HepG2 (cell line): ENCODE results near the gene CNEP1R1. TPM values are rescaled to one million over a fixed set of nuclear protein-coding genes. Genes with fewer than 3 reads are reported as not detected.

Source experiments
- ATAC-seq: fragments of 200-7000 bp; cut with Tn5 transposase; 3 replicates; pipeline ENCODE4 v1.9.1; 2020; ENCODE audit warnings: mild to moderate bottlenecking, moderate library complexity
- Bru-seq: library from RNA; stranded (reverse); fragments of 400-500 nt; gene quantifications from one replicate; lab custom pipeline; 2021; lab: Mats Ljungman, UMichigan
- BruChase-seq, 2 experiments: library from RNA; stranded (reverse); fragments of 400-500 nt; gene quantifications; one replicate each; lab custom pipeline; 2021; lab: Mats Ljungman, UMichigan
- BruUV-seq: library from RNA; stranded (reverse); fragments of 400-500 nt; replicated peaks from 2 replicates; lab custom pipeline; 2021; lab: Mats Ljungman, UMichigan
- CTCF ChIA-PET: fragments of 300-600 bp; formaldehyde crosslinking; extraction: SDS; loops from one replicate; lab custom pipeline; 2021; ENCODE audit warnings: low total read pairs, inconsistent platforms, low intra/inter-chr PET ratio; lab: Yijun Ruan, JAX
- POLR2A ChIA-PET: fragments of 350-600 bp; sonication (Branson Sonifier 250); formaldehyde crosslinking; loops from one replicate; lab custom pipeline; 2020; ENCODE audit warnings: antibody characterized with exemption, inconsistent platforms; lab: Yijun Ruan, JAX
- DNase-seq: peaks from one replicate; pipeline ENCODE4 v3.0.0-alpha.2; 2015; ENCODE audit warnings: low spot score
- FAIRE-seq: peaks from 3 replicates; lab custom pipeline; 2011; peaks lifted over from hg19 to GRCh38; lab: Jason Lieb, UNC
- H2AFZ ChIP-seq: one replicate; pipeline ENCODE4 v1.6.1; 2011; ENCODE audit warnings: low read length, inconsistent platforms
- H3K27ac ChIP-seq: fragments of 300-600 bp; 3 replicates; pipeline ENCODE4 v1.8.0; 2011; ENCODE audit warnings: mixed run types, mild to moderate bottlenecking, mixed read lengths, low read length, inconsistent platforms; ENCODE audit not compliant: insufficient read depth; ENCODE audit errors: extremely low read length
- H3K27me3 ChIP-seq, 2 experiments: fragments of 200-600 bp in 1 of 2; 2 replicates in 1 of 2; 3 replicates in 1 of 2; pipeline versions ENCODE4 v1.6.0 to v1.8.0; 2011; ENCODE audit warnings: low read length in 2 of 2, mild to moderate bottlenecking in 2 of 2, moderate library complexity in 2 of 2, inconsistent platforms in 1 of 2; ENCODE audit not compliant: insufficient read depth in 2 of 2, control insufficient read depth in 1 of 2
- H3K36me3 ChIP-seq, 2 experiments: fragments of 200-600 bp in 1 of 2; replicated peaks in 1 of 2; 2 replicates in 1 of 2; 3 replicates in 1 of 2; pipeline versions ENCODE4 v1.5.1 to v1.8.0; 2011; ENCODE audit warnings: low read length in 2 of 2, inconsistent platforms in 1 of 2; ENCODE audit not compliant: insufficient read depth in 2 of 2, control insufficient read depth in 1 of 2
- H3K4me1 ChIP-seq: 2 replicates; pipeline ENCODE4 v1.5.1; 2012; ENCODE audit warnings: low read length, inconsistent platforms; ENCODE audit not compliant: insufficient read depth
- H3K4me2 ChIP-seq: 2 replicates; pipeline ENCODE4 v1.6.0; 2011; ENCODE audit warnings: low read depth, low read length, inconsistent platforms
- H3K4me3 ChIP-seq, 3 experiments: fragments of 200-600 bp in 1 of 3; sonication (generic), shearing (Covaris generic) in 1 of 3; replicated peaks in 1 of 3; 2 replicates each; pipeline ENCODE4 v1.5.1; 2011 to 2016; ENCODE audit warnings: low read length in 3 of 3, inconsistent platforms in 2 of 3, low read depth in 2 of 3, mild to moderate bottlenecking in 2 of 3, control low read depth in 1 of 3, mixed read lengths in 1 of 3; ENCODE audit not compliant: insufficient read depth in 1 of 3
- H3K79me2 ChIP-seq: one replicate; pipeline ENCODE4 v1.6.1; 2011; ENCODE audit warnings: low read length, inconsistent platforms; ENCODE audit not compliant: insufficient read depth
- H3K9ac ChIP-seq: 2 replicates; pipeline ENCODE4 v1.6.0; 2011; ENCODE audit warnings: mild to moderate bottlenecking, low read depth, low read length, inconsistent platforms; ENCODE audit not compliant: insufficient read depth
- H3K9me3 ChIP-seq: 2 replicates; pipeline ENCODE4 v1.5.1; 2012; ENCODE audit warnings: mild to moderate bottlenecking, low read length
- H4K20me1 ChIP-seq: 2 replicates; pipeline ENCODE4 v1.6.0; 2011; ENCODE audit warnings: inconsistent platforms, mild to moderate bottlenecking, low read length, moderate library complexity; ENCODE audit not compliant: insufficient read depth
- SP2 ChIP-seq: sonication (generic); formaldehyde crosslinking; IDR thresholded peaks from 2 replicates; pipeline ENCODE4 v1.5.1; 2020; ENCODE audit warnings: mild to moderate bottlenecking, missing genetic modification reagents
- ZNF543 ChIP-seq: sonication (generic); formaldehyde crosslinking; IDR thresholded peaks from 2 replicates; pipeline ENCODE4 v1.4.0; 2020; ENCODE audit warnings: mild to moderate bottlenecking, missing genetic modification reagents
- ZSCAN25 ChIP-seq: sonication (generic); formaldehyde crosslinking; IDR thresholded peaks from 2 replicates; pipeline ENCODE4 v1.8.0; 2022; ENCODE audit warnings: mild to moderate bottlenecking, missing genetic modification reagents
- WGBS: methylation state at CpG from one replicate; pipeline ENCODE4 v1.1.6; 2017; ENCODE audit warnings: low lambda C conversion rate; 5-methylcytosine and 5-hydroxymethylcytosine counted together
- in situ Hi-C: cut with HindIII; loops from 2 replicates; pipeline ENCODE4 v1.10.0; 2017; ENCODE audit warnings: low pct_unique_long_range_greater_than_20kb; ENCODE audit not compliant: extremely low pct_ligation_motif_present
- intact Hi-C: fragments of 100-400 bp; cut with micrococcal nuclease; formaldehyde crosslinking; loops from one replicate; pipeline ENCODE4 v1.10.0; 2022; ENCODE audit not compliant: unreplicated experiment
- long read RNA-seq, 2 experiments: library from RNA in 1 of 2; library from polyadenylated mRNA in 1 of 2; stranded (forward) in 1 of 2; unstranded in 1 of 2; transcript quantifications; one replicate each; pipeline ENCODE4 v2.0.0, GENCODE V29; 2019 to 2022
- polyA minus RNA-seq, 3 experiments: library from RNA; depleted of rRNA, polyadenylated mRNA; stranded (reverse); fragments of >200 nt; gene quantifications; 2 replicates each; pipeline ENCODE4 v1.2.3, GENCODE V29; 2011; ENCODE audit warnings: low replicate concordance in 1 of 3
- polyA plus RNA-seq, 8 experiments: library from polyadenylated mRNA; depleted of rRNA in 3 of 8; stranded (reverse) in 7 of 8; unstranded in 1 of 8; fragments of >200 nt; fragmentation: Illumina TruSeq in 4 of 8; extraction: Trizol in 4 of 8; gene quantifications; 2 replicates each; pipeline versions ENCODE4 v1.2.1 to v1.2.3, GENCODE V29; 2011 to 2016; ENCODE audit warnings: low read depth in 4 of 8, missing spikeins in 1 of 8, mixed read lengths in 1 of 8; ENCODE audit not compliant: insufficient read depth in 1 of 8
- total RNA-seq, 5 experiments: library from RNA; depleted of rRNA; stranded (reverse); fragments of >200 nt; fragmentation: Illumina TruSeq; extraction: Trizol; gene quantifications; 2 replicates each; pipeline ENCODE4 v1.2.3, GENCODE V29; 2016; ENCODE audit warnings: low read depth in 1 of 5
- TF ChIP-seq, protein P1 (sequence below): sonication (generic); formaldehyde crosslinking; IDR thresholded peaks from one replicate; pipeline ENCODE4 v1.5.1; 2020; ENCODE audit warnings: mild to moderate bottlenecking, missing genetic modification reagents; ENCODE audit errors: not compliant biosample characterization
- TF ChIP-seq, protein P2 (sequence below): sonication (generic); formaldehyde crosslinking; IDR thresholded peaks from 2 replicates; pipeline ENCODE4 v1.5.1; 2020; ENCODE audit warnings: missing genetic modification reagents, mild to moderate bottlenecking, borderline replicate concordance

CNEP1R1 gene, protein sequence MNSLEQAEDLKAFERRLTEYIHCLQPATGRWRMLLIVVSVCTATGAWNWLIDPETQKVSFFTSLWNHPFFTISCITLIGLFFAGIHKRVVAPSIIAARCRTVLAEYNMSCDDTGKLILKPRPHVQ
- total RNA-seq (2016; rRNA removed; fragmentation: Illumina TruSeq; extraction: Trizol) (22.9 and 23.6 TPM in 2 replicates), polyA plus RNA-seq (2011; rRNA removed) (25.3 and 26.8 TPM in 2 replicates), polyA minus RNA-seq (2011; rRNA and poly(A)+ RNA removed; ENCODE audit: low replicate concordance) (9.1 and 15.4 TPM in 2 replicates), Bru-seq, nascent RNA (percentile 81 among the genes with signal in this experiment), BruChase-seq, experiment 1, labeled RNA remaining after a 6-hour chase (percentile 86 among the genes with signal in this experiment), BruChase-seq, experiment 2, labeled RNA remaining after a 2-hour chase (percentile 90 among the genes with signal in this experiment)
- 10.6 and 11.2 TPM in 2 replicates for total RNA-seq (2016; cell fraction: cytosol; rRNA removed; fragmentation: Illumina TruSeq; extraction: Trizol; ENCODE audit: low read depth)
- total RNA-seq (2016; cell fraction: insoluble cytoplasmic fraction; rRNA removed; fragmentation: Illumina TruSeq; extraction: Trizol), result 20.7 and 24.2 TPM in 2 replicates
- 25.2 and 28.8 TPM in 2 replicates for total RNA-seq (2016; cell fraction: membrane; rRNA removed; fragmentation: Illumina TruSeq; extraction: Trizol)
- 23.6 and 26.4 TPM in 2 replicates for total RNA-seq (2016; cell fraction: nucleus; rRNA removed; fragmentation: Illumina TruSeq; extraction: Trizol)
- polyA plus RNA-seq (2011; cell fraction: cytosol; rRNA removed), result 13.4 and 20.7 TPM in 2 replicates
- 25.5 and 34.1 TPM in 2 replicates for polyA plus RNA-seq (2011; cell fraction: nucleus; rRNA removed)
- polyA plus RNA-seq (2012), result 15.1 and 16.1 TPM in 2 replicates
- polyA plus RNA-seq (2016; cell fraction: cytosol; fragmentation: Illumina TruSeq; extraction: Trizol; ENCODE audit: low read depth), result 5.8 and 6.8 TPM in 2 replicates
- 17.2 and 18.5 TPM in 2 replicates for polyA plus RNA-seq (2016; cell fraction: insoluble cytoplasmic fraction; fragmentation: Illumina TruSeq; extraction: Trizol; ENCODE audit: low read depth)
- polyA plus RNA-seq (2016; cell fraction: membrane; fragmentation: Illumina TruSeq; extraction: Trizol; ENCODE audit: low read depth), result 12.5 and 13.8 TPM in 2 replicates
- polyA plus RNA-seq (2016; cell fraction: nucleus; fragmentation: Illumina TruSeq; extraction: Trizol; ENCODE audit: insufficient read depth, low read depth), result 46.2 and 46.7 TPM in 2 replicates
- 17.9 and 22.7 TPM in 2 replicates for polyA minus RNA-seq (2011; cell fraction: cytosol; rRNA and poly(A)+ RNA removed)
- 30.4 and 32.3 TPM in 2 replicates for polyA minus RNA-seq (2011; cell fraction: nucleus; rRNA and poly(A)+ RNA removed)
- long read RNA-seq, experiment 1, transcript CNEP1R1-202 (6 exons, 2,117 nt), result major isoform, 11 of 27 reads
- long read RNA-seq, experiment 1, partial matches to known transcripts, result 0 of 27 reads
- long read RNA-seq, experiment 1, other reads (novel, unspliced or antisense), result 11 of 27 reads
- long read RNA-seq, experiment 2, partial matches to known transcripts, result 0 of 12 reads
- long read RNA-seq, experiment 2, other reads (novel, unspliced or antisense), result 8 of 12 reads

GRCh38 chr16:50024684-50025536 is at the start of gene CNEP1R1:
TSS of gene CNEP1R1 (plus strand) at chr16:50025225. CDS start at chr16:50025316, 91 bp downstream.
- POLR2A ChIA-PET, result interaction anchor here (0.6 to 2.6 kb wide), 13 partner anchors 8 to 189 kb away, joined by 3 to 24 read pairs (median 5); partner anchors contain the start of gene HEATR3
- 4% methylated on average over 41 of the region's 65 CpGs for WGBS
- Histone ChIP-seq H3K27ac (peak within 1 kb of the TSS; percentile 56), H3K4me2 (peak within 1 kb of the TSS; percentile 77), H3K79me2 (peaks cover 25% of the 10 kb centered on the region), H3K9me3 (no peaks in the 10 kb centered on the region), H3K4me1 (peaks cover 44% of the 10 kb centered on the region), H3K4me3 (peak within 1 kb of the TSS; percentile 71 to 96 (median 85)), H3K27me3 (no peaks in the 10 kb centered on the region; a peak in 2 of 5 replicates), H3K9ac (peak within 1 kb of the TSS; percentile 80), H3K36me3 (peaks cover 0 to 10% of the 10 kb centered on the region in 2 experiments; a peak in 3 of 5 replicates), H2AFZ (peak within 1 kb of the TSS; percentile 44), H4K20me1 (no peaks in the 10 kb centered on the region)
- in situ Hi-C loops, result loop anchor here (5.0 to 25.0 kb wide), 2 partner anchors 182 to 337 kb away; partner anchors contain the start of gene BRD7
- DNase-seq, result peak; percentile 97
- intact Hi-C loops, result loop anchor here (1.0 to 10.0 kb wide), 5 partner anchors 10 to 330 kb away; no protein-coding TSS in a partner anchor
- ATAC-seq, result peak; percentile 97
- peak; percentile 87 for FAIRE-seq
- BruUV-seq, result no TSS peak
- CTCF ChIA-PET, result interaction anchor here (1.5 to 2.3 kb wide), 3 partner anchors 42 to 189 kb away, joined by 7 to 11 read pairs (median 8); partner anchors contain the start of gene HEATR3
- TF ChIP-seq, protein P1, sequence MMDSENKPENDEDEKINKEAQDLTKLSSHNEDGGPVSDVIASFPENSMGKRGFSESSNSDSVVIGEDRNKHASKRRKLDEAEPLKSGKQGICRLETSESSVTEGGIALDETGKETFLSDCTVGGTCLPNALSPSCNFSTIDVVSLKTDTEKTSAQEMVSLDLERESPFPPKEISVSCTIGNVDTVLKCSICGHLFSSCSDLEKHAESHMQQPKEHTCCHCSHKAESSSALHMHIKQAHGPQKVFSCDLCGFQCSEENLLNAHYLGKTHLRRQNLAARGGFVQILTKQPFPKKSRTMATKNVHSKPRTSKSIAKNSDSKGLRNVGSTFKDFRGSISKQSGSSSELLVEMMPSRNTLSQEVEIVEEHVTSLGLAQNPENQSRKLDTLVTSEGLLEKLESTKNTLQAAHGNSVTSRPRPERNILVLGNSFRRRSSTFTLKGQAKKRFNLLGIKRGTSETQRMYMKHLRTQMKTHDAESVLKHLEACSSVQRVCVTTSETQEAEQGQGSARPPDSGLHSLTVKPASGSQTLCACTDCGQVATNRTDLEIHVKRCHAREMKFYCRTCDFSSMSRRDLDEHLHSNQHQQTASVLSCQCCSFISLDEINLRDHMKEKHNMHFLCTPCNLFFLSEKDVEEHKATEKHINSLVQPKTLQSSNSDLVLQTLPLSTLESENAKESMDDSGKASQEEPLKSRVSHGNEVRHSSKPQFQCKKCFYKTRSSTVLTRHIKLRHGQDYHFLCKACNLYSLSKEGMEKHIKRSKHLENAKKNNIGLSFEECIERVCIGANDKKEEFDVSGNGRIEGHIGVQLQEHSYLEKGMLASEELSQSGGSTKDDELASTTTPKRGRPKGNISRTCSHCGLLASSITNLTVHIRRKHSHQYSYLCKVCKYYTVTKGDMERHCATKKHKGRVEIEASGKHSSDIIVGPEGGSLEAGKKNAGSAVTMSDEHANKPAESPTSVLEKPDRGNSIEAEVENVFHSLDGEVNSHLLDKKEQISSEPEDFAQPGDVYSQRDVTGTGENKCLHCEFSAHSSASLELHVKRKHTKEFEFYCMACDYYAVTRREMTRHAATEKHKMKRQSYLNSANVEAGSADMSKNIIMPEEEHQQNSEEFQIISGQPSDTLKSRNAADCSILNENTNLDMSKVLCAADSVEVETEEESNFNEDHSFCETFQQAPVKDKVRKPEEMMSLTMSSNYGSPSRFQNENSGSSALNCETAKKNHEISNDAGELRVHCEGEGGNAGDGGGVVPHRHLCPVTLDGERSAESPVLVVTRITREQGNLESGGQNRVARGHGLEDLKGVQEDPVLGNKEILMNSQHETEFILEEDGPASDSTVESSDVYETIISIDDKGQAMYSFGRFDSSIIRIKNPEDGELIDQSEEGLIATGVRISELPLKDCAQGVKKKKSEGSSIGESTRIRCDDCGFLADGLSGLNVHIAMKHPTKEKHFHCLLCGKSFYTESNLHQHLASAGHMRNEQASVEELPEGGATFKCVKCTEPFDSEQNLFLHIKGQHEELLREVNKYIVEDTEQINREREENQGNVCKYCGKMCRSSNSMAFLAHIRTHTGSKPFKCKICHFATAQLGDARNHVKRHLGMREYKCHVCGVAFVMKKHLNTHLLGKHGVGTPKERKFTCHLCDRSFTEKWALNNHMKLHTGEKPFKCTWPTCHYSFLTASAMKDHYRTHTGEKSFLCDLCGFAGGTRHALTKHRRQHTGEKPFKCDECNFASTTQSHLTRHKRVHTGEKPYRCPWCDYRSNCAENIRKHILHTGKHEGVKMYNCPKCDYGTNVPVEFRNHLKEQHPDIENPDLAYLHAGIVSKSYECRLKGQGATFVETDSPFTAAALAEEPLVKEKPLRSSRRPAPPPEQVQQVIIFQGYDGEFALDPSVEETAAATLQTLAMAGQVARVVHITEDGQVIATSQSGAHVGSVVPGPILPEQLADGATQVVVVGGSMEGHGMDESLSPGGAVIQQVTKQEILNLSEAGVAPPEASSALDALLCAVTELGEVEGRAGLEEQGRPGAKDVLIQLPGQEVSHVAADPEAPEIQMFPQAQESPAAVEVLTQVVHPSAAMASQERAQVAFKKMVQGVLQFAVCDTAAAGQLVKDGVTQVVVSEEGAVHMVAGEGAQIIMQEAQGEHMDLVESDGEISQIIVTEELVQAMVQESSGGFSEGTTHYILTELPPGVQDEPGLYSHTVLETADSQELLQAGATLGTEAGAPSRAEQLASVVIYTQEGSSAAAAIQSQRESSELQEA (CRISPR knock-in tag), result no peak
- TF ChIP-seq ZNF543 (CRISPR knock-in tag) (peak; percentile 54; the same call in 1 of the 2 replicates), ZSCAN25 (CRISPR knock-in tag) (peak; percentile 73; the same call in 1 of the 2 replicates), SP2 (CRISPR knock-in tag) (peak; percentile 77)
- TF ChIP-seq, protein P2, sequence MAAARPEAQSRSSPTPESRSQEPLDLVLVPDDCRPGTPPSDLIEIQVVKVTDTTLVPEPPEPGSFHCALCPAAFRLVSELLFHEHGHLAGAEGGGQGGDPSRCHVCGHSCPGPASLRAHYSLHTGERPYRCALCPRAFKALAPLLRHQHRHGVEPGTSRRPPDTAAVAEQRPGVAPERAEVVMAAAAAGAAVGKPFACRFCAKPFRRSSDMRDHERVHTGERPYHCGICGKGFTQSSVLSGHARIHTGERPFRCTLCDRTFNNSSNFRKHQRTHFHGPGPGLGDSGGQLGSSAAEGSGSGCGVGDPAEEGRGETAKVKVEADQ (CRISPR knock-in tag), result peak; percentile 84
